Hepatocyte (in vitro differentiated cells): ENCODE results near the gene PARVG.

Experiments
- CTCF ChIP-seq: fragments of 200-600 bp; sonication (generic); IDR thresholded peaks from 2 replicates; pipeline ENCODE4 v1.5.1; 2016; ENCODE audit warnings: antibody characterized with exemption, mild to moderate bottlenecking; ENCODE audit not compliant: poor library complexity
- EZH2phosphoT487 ChIP-seq: fragments of 200-600 bp; sonication (generic); IDR thresholded peaks from one replicate; pipeline ENCODE4 v1.6.1; 2018; ENCODE audit warnings: antibody characterized with exemption, mild to moderate bottlenecking, low read depth, moderate library complexity; ENCODE audit not compliant: unreplicated experiment, severe bottlenecking

GRCh38 chr22:44131412-44131811, 49.3 kb upstream of the PARVG start:
- no peak for TF ChIP-seq CTCF
- TF ChIP-seq EZH2phosphoT487 = no peak
